ENCODE data around the gene CISH.

- TF ChIP-seq CTCF (IDR thresholded peaks at IDR 0.05), result no peak
- no peak for TF ChIP-seq POLR2AphosphoS5 (IDR thresholded peaks at IDR 0.05)
Measured at GRCh38 chr3:50582083-50582482, 29.5 kb downstream of the CISH start.
